Activated CD4-positive, CD25-positive, alpha-beta regulatory T cell treated with anti-CD3 and anti-CD28 coated beads, Interleukin-2, amount 50 U/mL, for 24 hours (primary cell): ENCODE measurements around the gene AMZ1.
"Not testable (repeated sequence)": the region's sequence is repeated elsewhere in the genome, so short reads cannot be mapped to it uniquely, and the experiment has no call there.

Experiments used
- ATAC-seq, 2 donors: fragments of 150-1000 bp; cut with Tn5 transposase; one replicate each; pipeline ENCODE4 v1.10.0; 2021; ENCODE audit warnings: mild to moderate bottlenecking in 1 of 2, moderate library complexity in 1 of 2

Gene AMZ1

GRCh38 chr7:2729893-2730716 lies 42.1 kb downstream of the AMZ1 start:
- ATAC-seq: no peak

DNA sequence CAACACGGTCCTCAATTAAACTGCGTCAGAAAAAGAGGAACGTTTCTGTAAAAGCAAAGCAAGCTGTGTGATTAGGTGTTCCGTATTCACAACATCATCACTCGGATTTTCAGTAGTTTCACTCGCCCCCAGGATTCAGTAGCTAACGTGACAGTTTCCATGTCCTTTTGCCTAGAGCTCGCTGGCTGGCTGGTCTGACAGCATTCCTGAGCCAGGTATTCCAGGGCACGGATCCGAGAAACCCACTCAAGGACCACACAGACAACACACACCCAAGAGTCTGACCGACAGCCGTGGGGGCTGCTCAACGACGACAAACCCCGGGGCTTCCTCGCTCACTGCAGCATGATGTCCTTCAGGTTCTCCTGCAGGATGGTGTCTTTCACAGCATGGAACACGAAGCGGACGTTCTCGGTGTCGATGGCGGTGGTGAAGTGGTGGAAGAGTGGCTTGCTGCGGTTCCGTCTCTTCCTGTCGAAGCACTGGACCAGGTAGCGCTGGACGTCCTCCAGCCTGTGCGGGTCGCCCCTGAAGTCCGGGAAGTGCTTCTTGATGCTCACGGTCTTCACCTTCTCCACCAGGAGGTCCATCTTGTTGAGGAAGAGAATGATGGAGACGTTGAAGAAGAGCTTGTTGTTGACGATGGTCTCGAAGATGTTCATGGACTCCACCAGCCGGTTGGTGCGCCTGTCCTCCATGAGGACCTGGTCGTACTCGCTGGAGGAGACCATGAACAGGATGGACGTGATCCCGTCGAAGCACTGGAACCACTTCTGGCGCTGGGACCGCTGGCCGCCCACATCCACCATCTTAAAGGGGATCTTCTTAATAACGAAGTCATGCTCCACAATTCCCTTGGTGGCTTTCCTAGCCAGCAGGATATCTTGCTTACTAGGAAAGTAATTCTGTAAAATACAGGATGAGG lies 43.1 kb downstream of the AMZ1 start:
- no peak for ATAC-seq

DNA sequence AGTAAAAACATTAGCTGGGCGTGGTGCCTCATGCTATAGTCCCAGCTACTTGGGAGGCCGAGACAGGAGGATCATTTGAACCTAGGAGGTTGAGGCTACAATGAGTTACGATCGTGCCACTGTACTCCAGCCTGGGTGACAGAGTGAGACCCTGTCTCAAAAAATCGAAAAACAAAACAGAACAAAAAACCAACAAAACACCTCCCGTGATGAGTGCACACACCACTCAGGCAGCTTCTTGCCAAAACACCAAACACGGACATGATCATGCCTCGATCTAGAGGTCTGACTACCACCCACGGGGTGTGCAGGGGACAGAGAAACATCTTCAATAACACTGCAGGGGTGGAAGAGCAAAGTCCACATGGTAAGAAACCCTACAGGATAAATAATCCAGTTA lies 44.4 kb downstream of the AMZ1 start:
- ATAC-seq: no peak

DNA sequence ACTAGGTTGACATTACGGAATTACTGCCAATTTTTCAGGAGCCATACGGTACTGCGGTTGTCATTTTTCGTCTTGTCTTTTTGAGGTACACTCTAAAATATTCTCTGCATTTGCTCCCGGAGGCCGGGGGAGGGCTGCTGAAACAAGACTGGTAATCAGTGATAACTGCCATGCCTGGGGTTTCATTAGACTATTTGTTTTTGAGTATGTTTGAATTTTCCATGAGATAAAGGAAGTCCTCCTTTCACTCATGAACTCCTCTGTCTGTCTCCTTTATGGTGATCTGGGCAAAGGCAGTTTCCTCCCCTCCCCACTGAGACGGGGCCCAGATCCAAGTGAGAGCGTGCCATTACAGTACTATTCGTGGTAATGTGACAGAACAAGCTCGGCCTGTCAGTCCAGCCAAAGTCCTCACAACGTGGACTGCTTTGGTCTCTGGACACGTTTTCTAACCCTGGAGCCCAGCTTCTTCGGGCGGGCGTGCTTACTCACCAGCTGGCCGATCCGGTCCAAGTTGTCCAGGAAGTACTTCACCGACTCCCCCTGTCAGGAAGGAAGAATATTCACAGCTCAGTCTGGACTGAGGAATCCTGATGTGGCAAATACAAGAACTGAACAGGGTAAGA lies 45.1 kb downstream of the AMZ1 start:
- ATAC-seq: no peak

- no peak for ATAC-seq
These were observed 46.2 kb downstream of the AMZ1 start for GRCh38 chr7:2734084-2734686.

GRCh38 chr7:2734751-2735571 lies 47.0 kb downstream of the AMZ1 start:
- no peak for ATAC-seq

DNA sequence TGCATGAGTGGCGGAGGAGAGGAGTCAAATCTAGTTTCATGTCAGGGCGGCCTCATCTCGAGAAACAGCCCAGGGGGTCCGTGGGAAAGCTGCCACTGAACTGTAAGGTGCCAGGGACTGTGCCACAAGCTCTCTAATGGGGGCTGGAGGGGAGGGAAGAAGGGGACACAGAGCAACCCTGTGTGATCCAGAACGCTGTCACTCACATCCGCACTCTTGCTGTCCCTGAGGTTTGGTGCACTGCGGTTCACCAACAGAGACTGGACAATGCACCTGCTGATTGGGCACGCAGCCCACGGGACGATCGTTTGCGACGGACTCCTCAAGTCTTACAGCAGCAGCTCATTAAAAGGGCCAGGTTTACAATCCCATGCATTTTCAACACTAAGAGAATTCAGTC lies 47.7 kb downstream of the AMZ1 start:
- no peak for ATAC-seq

DNA sequence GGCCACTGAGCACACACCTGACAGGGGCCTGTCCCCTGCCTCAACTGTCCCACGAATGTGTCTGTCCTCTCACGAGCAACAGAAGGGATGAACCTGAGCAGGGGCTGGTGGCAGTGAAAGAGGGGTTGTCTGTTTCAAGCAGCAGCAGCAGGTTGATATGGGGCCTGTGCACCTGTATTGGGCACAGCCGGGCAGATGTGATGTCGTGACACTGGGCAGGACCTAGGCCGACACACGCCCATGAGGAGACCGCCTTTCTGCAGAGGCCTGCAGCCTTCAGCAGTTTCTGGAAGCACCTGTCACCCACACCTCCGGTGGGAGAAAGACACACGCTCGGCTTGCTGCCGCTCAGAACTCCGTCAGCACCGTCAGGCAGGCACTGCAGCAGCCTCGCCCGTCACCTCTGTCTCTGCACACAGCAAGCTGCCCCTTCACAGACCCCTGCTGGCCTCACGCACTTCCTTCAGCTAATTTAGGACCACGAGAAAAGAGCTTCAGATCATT lies 48.5 kb downstream of the AMZ1 start:
- ATAC-seq: no peak

DNA sequence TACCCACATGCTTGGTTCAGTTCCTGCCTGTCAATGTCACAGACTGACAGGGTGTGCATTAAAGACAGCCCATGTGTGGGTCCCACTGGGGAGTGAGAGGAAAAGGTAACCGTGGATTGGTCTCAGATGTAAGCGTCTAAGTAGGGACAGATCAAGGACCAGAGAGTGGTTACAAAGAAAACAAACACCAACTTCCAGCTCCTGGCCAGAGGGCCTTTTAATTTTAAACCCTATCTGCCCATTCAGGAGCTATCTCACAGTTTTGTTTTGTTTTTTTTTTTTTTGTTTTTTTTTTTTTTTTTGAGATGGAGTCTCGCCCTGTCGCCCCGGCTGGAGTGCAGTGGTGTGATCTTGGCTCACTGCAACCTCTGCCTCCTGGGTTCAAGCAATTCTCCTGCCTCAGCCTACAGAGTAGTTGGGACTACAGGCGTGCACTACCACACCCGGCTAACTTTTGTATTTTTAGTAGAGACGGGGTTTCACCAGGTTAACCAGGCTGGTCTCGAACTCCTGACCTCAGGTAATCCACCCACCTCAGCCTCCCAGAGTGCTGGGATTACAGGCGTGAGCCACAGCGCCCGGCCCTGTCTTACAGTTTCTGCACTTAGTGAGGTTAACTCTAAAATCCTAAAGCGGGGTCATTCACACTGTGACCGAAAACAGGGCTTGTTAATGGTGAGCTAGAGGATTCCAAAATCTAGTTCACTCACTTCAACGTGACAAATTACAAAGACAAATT lies 49.2 kb downstream of the AMZ1 start:
- ATAC-seq: not testable (repeated sequence)

DNA sequence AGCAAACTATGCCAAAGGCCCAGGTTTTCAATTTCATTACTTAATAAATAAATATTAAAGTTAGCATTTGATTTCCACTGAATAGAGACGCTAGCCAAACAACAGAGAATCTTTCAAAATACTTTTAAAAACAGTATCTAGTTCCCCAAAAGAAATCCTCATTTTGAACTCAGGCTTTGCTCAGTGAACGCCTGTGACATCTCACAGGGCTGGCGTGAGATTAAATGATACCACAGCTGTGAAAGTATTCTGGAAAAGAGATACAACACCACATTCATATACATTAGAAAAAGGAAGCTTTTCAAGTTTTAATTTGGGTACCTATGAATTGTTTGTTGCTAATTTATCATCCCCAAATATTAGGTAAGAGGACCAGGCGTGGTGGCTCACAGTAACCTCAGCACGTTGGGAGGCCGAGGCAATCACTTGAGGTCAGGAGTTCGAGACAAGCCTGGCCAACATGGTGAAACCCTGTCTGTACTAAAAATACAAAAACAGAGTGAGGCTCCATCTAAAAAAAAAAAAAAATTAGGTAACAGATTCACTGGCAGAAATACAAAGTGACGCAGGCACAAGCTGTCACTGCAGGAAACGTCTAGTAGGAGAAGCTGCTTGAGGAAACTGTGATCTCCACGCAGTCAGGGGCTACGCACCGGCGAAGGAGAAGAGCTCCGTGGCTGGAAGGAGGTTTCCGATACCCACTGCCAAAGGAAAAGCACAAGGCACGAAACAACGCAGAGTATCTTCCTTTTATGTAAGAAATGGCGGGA lies 50.0 kb downstream of the AMZ1 start:
- no peak for ATAC-seq

- no peak for ATAC-seq
These were observed 51.0 kb downstream of the AMZ1 start for GRCh38 chr7:2738766-2739549.

- ATAC-seq: not testable (repeated sequence)
These were observed 55.7 kb downstream of the AMZ1 start for GRCh38 chr7:2743523-2744185.

GRCh38 chr7:2748684-2749083 lies 60.7 kb downstream of the AMZ1 start:
- not testable (repeated sequence) for ATAC-seq

- no peak for ATAC-seq
These were observed 62.0 kb downstream of the AMZ1 start for GRCh38 chr7:2750004-2750407.

DNA sequence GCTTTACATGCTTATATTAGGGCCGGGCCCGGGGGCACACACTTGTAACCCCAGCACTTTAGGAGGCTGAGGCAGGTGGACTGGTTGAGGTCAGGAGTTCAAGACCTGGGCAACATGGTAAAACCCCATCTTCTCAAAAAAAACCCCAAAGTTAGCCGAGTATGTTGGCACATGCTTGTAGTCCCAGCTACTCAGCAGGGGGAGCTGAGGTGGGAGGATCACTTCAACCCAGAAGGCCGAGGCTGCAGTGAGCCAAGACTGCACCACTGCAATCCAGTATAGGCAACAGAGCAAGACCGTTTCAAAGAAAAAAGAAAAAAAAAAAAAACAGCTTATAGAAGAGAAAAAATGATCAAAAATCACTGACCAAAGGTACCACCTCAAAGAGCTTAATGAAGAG lies 63.1 kb downstream of the AMZ1 start:
- ATAC-seq: no peak

DNA sequence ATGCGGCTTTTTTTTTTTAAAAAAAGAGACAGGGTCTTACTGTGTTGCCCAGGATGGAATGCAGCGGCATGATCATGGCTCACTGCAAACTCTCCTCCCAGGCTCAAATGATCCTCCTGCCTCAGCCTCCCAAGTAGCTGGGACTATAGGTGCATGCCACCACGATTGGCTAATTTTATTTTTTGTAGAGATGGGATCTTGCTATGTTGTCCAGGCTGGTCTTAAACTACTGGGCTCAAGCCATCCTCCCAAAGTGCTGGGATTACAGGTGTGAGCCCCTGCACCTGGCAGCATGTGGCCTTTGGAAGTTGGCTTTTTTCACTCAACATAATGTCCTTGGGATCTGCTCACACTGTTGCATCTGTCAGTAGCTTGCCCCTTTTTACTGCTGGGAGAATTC lies 65.1 kb downstream of the AMZ1 start:
- no peak for ATAC-seq

DNA sequence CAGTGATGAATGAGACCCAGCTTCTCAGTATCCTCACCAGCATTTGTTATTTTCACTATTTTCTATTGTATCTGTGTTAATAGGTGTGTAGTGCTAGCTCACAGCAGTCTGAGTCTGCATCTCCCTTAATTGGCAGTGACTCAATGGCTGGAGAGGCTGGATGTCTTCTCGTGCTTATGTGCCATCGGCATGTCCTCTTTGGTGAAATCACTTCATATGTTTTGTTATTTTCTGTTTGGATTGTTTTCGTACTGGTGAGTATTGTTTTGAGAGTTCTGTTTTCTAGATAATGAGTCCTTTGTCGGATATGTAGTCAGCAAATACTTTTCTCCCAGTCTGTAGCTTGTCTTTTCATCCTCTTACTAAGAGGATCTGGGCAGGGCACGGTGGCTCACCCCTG lies 66.1 kb downstream of the AMZ1 start:
- no peak for ATAC-seq

DNA sequence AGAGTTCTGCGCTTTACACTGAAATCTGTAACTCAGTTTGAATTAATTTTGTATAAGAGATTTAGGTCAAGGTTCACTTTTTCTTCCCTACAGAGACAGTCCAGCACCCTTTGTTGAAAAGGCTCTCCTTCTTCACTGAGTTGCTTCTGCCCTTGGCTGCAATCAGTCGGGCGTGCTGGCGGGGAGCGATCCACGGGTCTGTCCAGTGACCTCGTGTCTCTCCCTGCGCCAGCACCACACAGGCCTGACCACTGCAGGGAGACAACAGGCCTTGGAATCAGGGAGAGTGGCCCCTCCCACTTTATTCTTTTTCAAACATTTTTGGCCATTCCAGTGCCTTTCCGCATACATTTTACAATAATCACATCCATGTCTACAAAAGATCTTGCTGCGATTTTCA lies 66.9 kb downstream of the AMZ1 start:
- no peak for ATAC-seq

DNA sequence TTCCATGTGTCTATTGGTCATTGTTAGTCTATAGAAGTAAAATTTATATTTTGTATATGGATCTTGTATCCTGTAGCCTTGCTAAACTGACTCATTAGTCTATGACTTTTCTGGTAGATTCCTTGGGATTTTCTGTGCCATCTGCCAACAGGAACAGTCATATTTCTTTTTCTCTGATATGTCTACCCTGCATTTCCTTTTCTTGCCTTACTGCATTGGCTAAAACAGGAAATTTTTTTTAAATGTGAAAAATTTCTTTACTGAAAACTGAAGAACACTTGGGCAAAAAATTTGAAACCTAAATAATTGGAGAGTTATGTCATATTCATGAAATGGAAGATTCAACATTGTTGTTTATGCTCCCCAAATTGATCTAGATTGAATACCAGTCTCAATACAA lies 67.5 kb downstream of the AMZ1 start:
- ATAC-seq: no peak
